Stimulated activated CD8-positive, alpha-beta memory T cell treated with anti-CD3 and anti-CD28 coated beads, Interleukin-7, amount 100 ng/mL, for 24 hours (primary cell): ENCODE results near the gene ASB7.
A peak's percentile ranks its signal among the peaks of the same experiment; 100 is the strongest.

ENCODE experiments used
- DNase-seq: peaks from one replicate; pipeline ENCODE4 v3.0.0-alpha.2; 2020; ENCODE audit warnings: low read depth

ASB7 gene

GRCh38 chr15:100597862-100598261 is 4.5 kb upstream of the ASB7 start:
- no peak for DNase-seq

GRCh38 chr15:100598655-100599054 is 3.7 kb upstream of the ASB7 start:
- DNase-seq, result no peak

- no peak for DNase-seq
Observed at GRCh38 chr15:100601163-100601562, 1.2 kb upstream of the ASB7 start.

GRCh38 chr15:100601617-100602063 is 749 bp upstream of the ASB7 start:
- DNase-seq, result no peak

GRCh38 chr15:100602823-100603393 is 519 bp downstream of the ASB7 start:
- peak; percentile 14 for DNase-seq

- DNase-seq, result no peak
Observed at GRCh38 chr15:100612539-100612938, 10.2 kb downstream of the ASB7 start.

- DNase-seq, result no peak
Observed at GRCh38 chr15:100613208-100613607, 10.8 kb downstream of the ASB7 start.

- DNase-seq, result no peak
Observed at GRCh38 chr15:100614336-100614735, 11.9 kb downstream of the ASB7 start.

- no peak for DNase-seq
Observed at GRCh38 chr15:100614918-100615317, 12.5 kb downstream of the ASB7 start.

- no peak for DNase-seq
Observed at GRCh38 chr15:100615801-100616200, 13.4 kb downstream of the ASB7 start.

- DNase-seq, result no peak
Observed at GRCh38 chr15:100616700-100617099, 14.3 kb downstream of the ASB7 start.

GRCh38 chr15:100623301-100623700 is 20.9 kb downstream of the ASB7 start:
- DNase-seq, result no peak

- peak; percentile 30 for DNase-seq
Observed at GRCh38 chr15:100627789-100628395, 25.5 kb downstream of the ASB7 start.

- DNase-seq, result no peak
Observed at GRCh38 chr15:100628746-100629145, 26.4 kb downstream of the ASB7 start.

GRCh38 chr15:100631831-100632230 is 29.4 kb downstream of the ASB7 start:
- DNase-seq, result no peak

GRCh38 chr15:100633763-100634075 is 31.3 kb downstream of the ASB7 start:
- no peak for DNase-seq

- no peak for DNase-seq
Observed at GRCh38 chr15:100635406-100636071, 33.1 kb downstream of the ASB7 start.

GRCh38 chr15:100638177-100638730 is 35.9 kb downstream of the ASB7 start:
- no peak for DNase-seq

- no peak for DNase-seq
Observed at GRCh38 chr15:100642213-100642949, 40.0 kb downstream of the ASB7 start.

- no peak for DNase-seq
Observed at GRCh38 chr15:100642950-100643338, 40.6 kb downstream of the ASB7 start.

GRCh38 chr15:100645671-100646070 is 43.3 kb downstream of the ASB7 start:
- no peak for DNase-seq

GRCh38 chr15:100648951-100649350 is 46.6 kb downstream of the ASB7 start:
- no peak for DNase-seq

- DNase-seq, result no peak
Observed at GRCh38 chr15:100650685-100651084, 48.3 kb downstream of the ASB7 start.
